Activated T-helper 2 cell treated with anti-CD3 and anti-CD28 coated beads, Interferon-gamma antibody, Interleukin-2, Interleukin-4, amounts not matched to agents 10 μg/mL and 5 μg/mL and 100 μg/mL, durations not matched to agents 14 hours and 24 hours and 36 hours (primary cell): ENCODE measurements around the gene GLRA3. TPM values are rescaled to one million over a fixed set of nuclear protein-coding genes. Genes with fewer than 3 reads are reported as not detected.

Experiments
- DNase-seq: peaks from one replicate; pipeline ENCODE4 v3.0.0; 2021; ENCODE audit warnings: low spot score
- H3K27ac Mint-ChIP-seq: one replicate; pipeline ENCODE4 v1.8.0; 2021; ENCODE audit warnings: mixed read lengths
- H3K27me3 Mint-ChIP-seq: one replicate; pipeline ENCODE4 v1.8.0; 2021; ENCODE audit warnings: low read depth, mixed read lengths
- H3K36me3 Mint-ChIP-seq: one replicate; pipeline ENCODE4 v1.8.0; 2021; ENCODE audit warnings: low read depth, mixed read lengths
- H3K4me1 Mint-ChIP-seq: one replicate; pipeline ENCODE4 v1.8.0; 2021; ENCODE audit warnings: low read depth, mixed read lengths
- H3K4me3 Mint-ChIP-seq: one replicate; pipeline ENCODE4 v1.8.0; 2021; ENCODE audit warnings: low read depth, mild to moderate bottlenecking, moderate library complexity, mixed read lengths
- H3K9me3 Mint-ChIP-seq: one replicate; pipeline ENCODE4 v1.8.0; 2021; ENCODE audit warnings: mixed read lengths
- intact Hi-C: fragments of 100-400 bp; cut with micrococcal nuclease; formaldehyde crosslinking; loops from one replicate; pipeline ENCODE4 v1.15.1; 2023
- total RNA-seq: library from RNA; stranded (reverse); gene quantifications from 2 replicates; pipeline ENCODE4 v1.2.3, GENCODE V29; 2022

The GLRA3 gene
- total RNA-seq, 1 donor from 2014 or later = not detected

- Mint-ChIP-seq H3K27ac (no peak overlapping the region), H3K4me1 (no peaks in the 10 kb centered on the region), H3K9me3 (peaks cover 3% of the 10 kb centered on the region), H3K4me3 (no peak overlapping the region), H3K27me3 (no peaks in the 10 kb centered on the region), H3K36me3 (no peaks in the 10 kb centered on the region)
- no peak for DNase-seq
- intact Hi-C loops = no loop called here
Observed at GRCh38 chr4:174855050-174855449, 26.0 kb upstream of the GLRA3 start.

GRCh38 chr4:174853629-174854028 lies 24.6 kb upstream of the GLRA3 start:
- H3K4me1 Mint-ChIP-seq = no peaks in the 10 kb centered on the region
- H3K4me3 Mint-ChIP-seq = no peak overlapping the region
- H3K27ac Mint-ChIP-seq = no peak overlapping the region
- DNase-seq = no peak
- H3K27me3 Mint-ChIP-seq = no peaks in the 10 kb centered on the region
- H3K36me3 Mint-ChIP-seq = no peaks in the 10 kb centered on the region
- intact Hi-C loops = no loop called here
- no peaks in the 10 kb centered on the region for H3K9me3 Mint-ChIP-seq

- no peak overlapping the region for H3K27ac Mint-ChIP-seq
- H3K9me3 Mint-ChIP-seq = peaks cover 4% of the 10 kb centered on the region
- no peak overlapping the region for H3K4me3 Mint-ChIP-seq
- H3K27me3 Mint-ChIP-seq = no peaks in the 10 kb centered on the region
- intact Hi-C loops = no loop called here
- no peaks in the 10 kb centered on the region for H3K4me1 Mint-ChIP-seq
- DNase-seq = no peak
- H3K36me3 Mint-ChIP-seq = no peaks in the 10 kb centered on the region
Observed at GRCh38 chr4:174848596-174848995, 19.5 kb upstream of the GLRA3 start.

GRCh38 chr4:174847801-174848427 lies 18.9 kb upstream of the GLRA3 start:
- DNase-seq = no peak
- H3K4me3 Mint-ChIP-seq = no peak overlapping the region
- peaks cover 4% of the 10 kb centered on the region for H3K9me3 Mint-ChIP-seq
- no peaks in the 10 kb centered on the region for H3K27me3 Mint-ChIP-seq
- H3K36me3 Mint-ChIP-seq = no peaks in the 10 kb centered on the region
- intact Hi-C loops = no loop called here
- H3K27ac Mint-ChIP-seq = no peak overlapping the region
- no peaks in the 10 kb centered on the region for H3K4me1 Mint-ChIP-seq

GRCh38 chr4:174835536-174835935 lies 6.5 kb upstream of the GLRA3 start:
- DNase-seq = no peak
- Mint-ChIP-seq H3K27me3 (no peaks in the 10 kb centered on the region), H3K9me3 (no peaks in the 10 kb centered on the region), H3K36me3 (no peaks in the 10 kb centered on the region), H3K4me1 (no peaks in the 10 kb centered on the region), H3K27ac (no peak overlapping the region), H3K4me3 (no peak overlapping the region)
- intact Hi-C loops = no loop called here

- Mint-ChIP-seq H3K27me3 (no peaks in the 10 kb centered on the region), H3K4me3 (no peak overlapping the region), H3K4me1 (no peaks in the 10 kb centered on the region), H3K36me3 (no peaks in the 10 kb centered on the region), H3K27ac (no peak overlapping the region), H3K9me3 (no peaks in the 10 kb centered on the region)
- no peak for DNase-seq
- intact Hi-C loops = no loop called here
Observed at GRCh38 chr4:174834477-174834876, 5.4 kb upstream of the GLRA3 start.

GRCh38 chr4:174826660-174827059 lies 2.4 kb downstream of the GLRA3 start:
- intact Hi-C loops = no loop called here
- Mint-ChIP-seq H3K4me1 (peaks cover 2% of the 10 kb centered on the region), H3K9me3 (no peaks in the 10 kb centered on the region), H3K27ac (no peak overlapping the region), H3K27me3 (peaks cover 5% of the 10 kb centered on the region), H3K36me3 (no peaks in the 10 kb centered on the region), H3K4me3 (no peak overlapping the region)
- DNase-seq = no peak

- Mint-ChIP-seq H3K36me3 (no peaks in the 10 kb centered on the region), H3K4me1 (no peaks in the 10 kb centered on the region), H3K4me3 (no peak overlapping the region), H3K27ac (no peak overlapping the region), H3K9me3 (no peaks in the 10 kb centered on the region), H3K27me3 (no peaks in the 10 kb centered on the region)
- intact Hi-C loops = no loop called here
- DNase-seq = no peak
Observed at GRCh38 chr4:174815282-174815681, 13.8 kb downstream of the GLRA3 start.

GRCh38 chr4:174813292-174813691 lies 15.8 kb downstream of the GLRA3 start:
- H3K9me3 Mint-ChIP-seq = no peaks in the 10 kb centered on the region
- H3K36me3 Mint-ChIP-seq = no peaks in the 10 kb centered on the region
- DNase-seq = no peak
- no peak overlapping the region for H3K4me3 Mint-ChIP-seq
- no peak overlapping the region for H3K27ac Mint-ChIP-seq
- intact Hi-C loops = no loop called here
- no peaks in the 10 kb centered on the region for H3K4me1 Mint-ChIP-seq
- no peaks in the 10 kb centered on the region for H3K27me3 Mint-ChIP-seq

- DNase-seq = no peak
- Mint-ChIP-seq H3K4me3 (no peak overlapping the region), H3K27me3 (no peaks in the 10 kb centered on the region), H3K36me3 (no peaks in the 10 kb centered on the region), H3K9me3 (no peaks in the 10 kb centered on the region), H3K4me1 (no peaks in the 10 kb centered on the region), H3K27ac (no peak overlapping the region)
- intact Hi-C loops = no loop called here
Observed at GRCh38 chr4:174810834-174811233, 18.2 kb downstream of the GLRA3 start.

GRCh38 chr4:174808836-174809235 lies 20.2 kb downstream of the GLRA3 start:
- H3K36me3 Mint-ChIP-seq = no peaks in the 10 kb centered on the region
- H3K27me3 Mint-ChIP-seq = no peaks in the 10 kb centered on the region
- DNase-seq = no peak
- no peaks in the 10 kb centered on the region for H3K9me3 Mint-ChIP-seq
- H3K4me1 Mint-ChIP-seq = no peaks in the 10 kb centered on the region
- H3K4me3 Mint-ChIP-seq = no peak overlapping the region
- intact Hi-C loops = no loop called here
- no peak overlapping the region for H3K27ac Mint-ChIP-seq

- H3K9me3 Mint-ChIP-seq = no peaks in the 10 kb centered on the region
- no peaks in the 10 kb centered on the region for H3K4me1 Mint-ChIP-seq
- no peak for DNase-seq
- no peaks in the 10 kb centered on the region for H3K36me3 Mint-ChIP-seq
- H3K27ac Mint-ChIP-seq = no peak overlapping the region
- H3K27me3 Mint-ChIP-seq = no peaks in the 10 kb centered on the region
- intact Hi-C loops = no loop called here
- H3K4me3 Mint-ChIP-seq = no peak overlapping the region
Observed at GRCh38 chr4:174808119-174808518, 20.9 kb downstream of the GLRA3 start.

- H3K36me3 Mint-ChIP-seq = no peaks in the 10 kb centered on the region
- no peaks in the 10 kb centered on the region for H3K27me3 Mint-ChIP-seq
- H3K4me3 Mint-ChIP-seq = no peak overlapping the region
- DNase-seq = no peak
- H3K9me3 Mint-ChIP-seq = peaks cover 3% of the 10 kb centered on the region
- no peaks in the 10 kb centered on the region for H3K4me1 Mint-ChIP-seq
- intact Hi-C loops = no loop called here
- no peak overlapping the region for H3K27ac Mint-ChIP-seq
Observed at GRCh38 chr4:174805746-174806145, 23.3 kb downstream of the GLRA3 start.

GRCh38 chr4:174794543-174795094 lies 34.4 kb downstream of the GLRA3 start:
- Mint-ChIP-seq H3K9me3 (no peaks in the 10 kb centered on the region), H3K27me3 (no peaks in the 10 kb centered on the region), H3K36me3 (no peaks in the 10 kb centered on the region), H3K4me1 (no peaks in the 10 kb centered on the region), H3K27ac (no peak overlapping the region), H3K4me3 (no peak overlapping the region)
- DNase-seq = no peak
- intact Hi-C loops = no loop called here
